HG02840 (cell line): ENCODE measurements around the gene NCKAP5.
A peak's percentile ranks its signal among the peaks of the same experiment; 100 is the strongest.

Experiments
- ATAC-seq: cut with Tn5 transposase; IDR thresholded peaks from one replicate; pipeline ENCODE4 v1.9.1; 2021; ENCODE audit warnings: mild to moderate bottlenecking, moderate library complexity, moderate number of reproducible peaks; ENCODE audit not compliant: unreplicated experiment, low FRiP score

Gene NCKAP5

GRCh38 chr2:133498662-133499585 lies 69.3 kb downstream of the NCKAP5 start:
- peak; percentile 72 for ATAC-seq

DNA sequence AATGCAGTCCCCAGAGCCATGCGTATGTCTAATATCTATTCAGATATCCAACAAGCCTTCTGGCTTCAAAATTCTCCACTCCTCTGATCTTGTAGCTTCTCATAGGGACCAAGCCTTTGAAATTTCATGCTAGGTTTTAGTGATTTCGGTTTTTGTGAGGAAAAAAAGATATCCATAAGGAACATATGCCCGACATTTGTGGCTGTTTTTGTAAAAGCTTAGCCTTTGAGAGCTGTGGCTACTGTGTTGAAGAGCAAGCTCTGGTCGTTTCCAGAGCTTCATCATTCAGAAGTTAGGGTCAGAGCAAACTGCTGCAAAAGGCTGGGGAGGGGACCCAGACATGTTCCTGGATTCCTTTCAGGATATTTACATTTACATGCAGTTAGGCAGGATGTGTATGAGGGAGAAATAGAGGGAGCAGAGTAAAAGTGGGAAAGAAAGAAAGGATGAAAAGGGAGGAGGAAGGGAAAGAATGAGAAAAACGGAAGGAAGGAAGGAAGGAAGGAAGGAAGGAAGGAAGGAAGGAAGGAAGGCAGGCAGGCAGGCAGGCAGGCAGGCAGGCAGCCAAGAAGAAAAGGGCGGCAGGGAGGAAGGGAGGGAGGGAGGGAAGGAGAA lies 70.2 kb downstream of the NCKAP5 start:
- no peak for ATAC-seq

DNA sequence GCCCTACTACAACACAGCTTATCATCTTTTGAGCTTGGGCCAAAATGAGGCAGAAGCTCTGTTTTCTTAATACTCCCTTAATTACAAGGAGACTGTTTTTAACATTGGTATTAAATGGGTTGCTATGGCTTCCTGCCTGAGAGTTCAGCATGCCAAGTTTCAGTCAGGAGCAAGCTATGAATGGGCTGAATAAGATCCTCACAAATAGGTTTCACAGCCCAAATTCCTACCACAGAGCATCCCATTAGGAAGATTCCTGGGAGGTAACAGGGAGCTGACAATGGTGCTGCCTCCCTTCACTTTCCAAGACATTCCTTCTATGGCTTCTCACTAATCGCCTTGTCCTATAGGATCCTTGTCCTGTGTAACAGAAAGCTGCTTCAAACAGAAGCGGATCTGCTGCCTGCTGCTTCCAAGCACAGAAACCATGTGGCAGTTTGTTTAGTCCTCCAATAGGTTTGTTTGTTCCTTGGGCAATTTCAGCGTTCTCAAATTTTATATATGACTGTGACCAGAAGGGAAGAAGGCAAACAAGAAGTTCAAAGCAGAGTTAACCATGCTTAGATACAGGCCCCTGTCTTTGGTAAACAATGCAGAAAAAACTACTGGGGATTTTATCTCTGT lies 70.9 kb downstream of the NCKAP5 start:
- no peak for ATAC-seq

DNA sequence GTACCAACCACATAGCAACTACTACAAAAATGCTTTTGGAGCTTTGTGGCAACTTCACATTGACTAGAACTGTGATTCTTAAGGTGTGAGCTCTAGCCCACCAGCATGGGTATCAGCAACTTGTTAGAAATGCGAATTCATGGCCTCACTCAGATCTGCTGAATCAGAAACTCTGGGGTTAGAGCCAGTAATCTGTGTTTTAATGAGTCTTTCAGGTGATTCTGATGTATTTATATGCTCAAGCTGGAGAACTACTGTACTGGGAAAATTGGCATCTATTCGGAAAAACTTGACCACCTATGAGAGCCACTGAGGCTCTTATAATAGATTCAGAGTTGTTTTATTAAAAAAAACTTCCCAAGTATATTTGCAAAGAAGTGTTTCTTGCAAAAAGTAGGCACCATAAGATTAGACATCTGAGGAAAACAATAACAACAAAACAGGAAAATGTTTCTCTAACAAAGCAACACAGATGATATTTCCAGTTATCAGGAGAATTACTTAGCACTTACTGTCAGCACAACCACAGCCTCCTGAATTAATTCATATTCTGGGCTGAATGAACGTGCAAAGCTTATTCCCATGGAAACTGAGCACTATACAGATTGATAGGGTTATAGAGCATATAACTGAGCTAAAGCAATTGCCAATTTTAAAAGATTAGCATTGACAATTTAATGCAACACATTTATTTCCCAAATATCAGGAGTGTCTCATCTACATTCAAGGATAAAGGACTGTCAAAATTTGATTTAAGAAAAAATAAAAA lies 71.6 kb downstream of the NCKAP5 start:
- ATAC-seq = no peak

DNA sequence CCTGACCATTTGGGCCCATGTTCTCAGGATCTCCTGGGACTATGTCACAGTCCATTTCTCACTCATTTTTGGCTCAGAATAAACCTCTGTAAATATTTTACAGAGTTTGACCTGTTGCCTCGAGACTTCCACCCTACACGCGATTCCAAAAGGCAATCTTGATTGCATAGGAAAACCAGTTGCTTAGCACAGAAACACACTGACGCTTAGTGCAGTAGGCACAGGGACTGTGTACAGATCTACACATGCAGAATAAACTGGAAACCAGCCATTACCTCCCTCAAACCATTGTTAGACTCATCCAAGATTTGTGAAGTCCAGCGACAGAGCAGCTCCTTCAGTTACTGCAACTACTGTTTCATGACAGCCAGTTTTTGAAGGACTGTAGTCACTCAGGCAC lies 73.0 kb downstream of the NCKAP5 start:
- no peak for ATAC-seq

DNA sequence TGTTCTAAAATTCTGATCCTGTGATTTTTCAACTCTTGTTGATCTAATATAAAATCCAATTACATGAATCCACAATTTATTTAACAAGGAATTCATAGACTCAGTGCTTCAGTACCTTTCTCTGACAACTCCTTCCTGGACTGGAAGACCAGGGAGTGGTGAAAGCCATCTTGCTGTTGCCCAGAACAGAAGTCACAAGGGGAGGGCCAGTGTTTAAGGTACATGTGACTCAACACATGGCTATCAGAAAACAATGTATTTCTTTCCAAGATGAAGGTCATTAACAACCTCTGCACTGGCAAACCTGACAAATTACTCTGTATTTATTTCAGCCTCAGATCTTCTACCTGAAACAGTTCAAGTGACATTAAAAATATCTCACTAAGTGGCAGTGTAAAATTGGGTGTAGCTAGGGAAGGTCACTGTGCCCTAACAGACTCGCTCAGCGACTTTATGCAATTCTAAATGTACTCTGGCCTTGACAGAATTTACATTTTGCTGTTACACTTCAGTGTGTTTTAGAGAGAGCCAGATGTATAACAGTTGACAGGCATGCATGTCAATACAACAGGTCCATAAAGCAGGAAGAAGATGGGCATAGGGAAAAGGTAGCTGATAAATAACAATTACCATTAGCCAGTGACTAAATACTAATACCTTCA lies 75.4 kb downstream of the NCKAP5 start:
- no peak for ATAC-seq

DNA sequence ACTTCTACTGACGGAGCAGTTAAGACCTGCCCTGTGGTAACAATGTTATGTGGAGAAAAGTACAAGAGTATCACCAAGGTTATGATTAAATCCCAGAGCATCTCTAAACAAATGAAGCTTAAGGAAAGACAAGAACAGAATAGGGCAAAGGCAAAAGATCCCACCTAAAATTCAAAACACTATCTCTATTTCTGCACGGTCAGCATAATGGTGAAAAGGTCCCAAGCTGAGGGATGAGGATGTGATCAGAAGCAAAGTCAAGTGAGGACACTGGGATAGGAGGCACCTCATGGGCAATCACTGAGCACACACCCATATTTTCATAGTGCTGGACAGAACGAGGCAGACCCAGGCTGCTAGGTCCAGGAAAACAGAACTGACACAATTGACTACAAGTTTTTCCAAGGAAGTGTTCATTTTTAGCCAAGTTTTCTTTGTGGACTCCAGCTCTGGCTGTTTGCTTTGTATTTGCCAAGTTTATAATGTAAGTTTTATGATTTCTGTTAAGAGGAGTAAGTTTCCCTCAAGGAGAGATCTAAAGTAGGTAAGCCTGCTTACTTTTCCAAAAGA lies 77.8 kb downstream of the NCKAP5 start:
- ATAC-seq = no peak

DNA sequence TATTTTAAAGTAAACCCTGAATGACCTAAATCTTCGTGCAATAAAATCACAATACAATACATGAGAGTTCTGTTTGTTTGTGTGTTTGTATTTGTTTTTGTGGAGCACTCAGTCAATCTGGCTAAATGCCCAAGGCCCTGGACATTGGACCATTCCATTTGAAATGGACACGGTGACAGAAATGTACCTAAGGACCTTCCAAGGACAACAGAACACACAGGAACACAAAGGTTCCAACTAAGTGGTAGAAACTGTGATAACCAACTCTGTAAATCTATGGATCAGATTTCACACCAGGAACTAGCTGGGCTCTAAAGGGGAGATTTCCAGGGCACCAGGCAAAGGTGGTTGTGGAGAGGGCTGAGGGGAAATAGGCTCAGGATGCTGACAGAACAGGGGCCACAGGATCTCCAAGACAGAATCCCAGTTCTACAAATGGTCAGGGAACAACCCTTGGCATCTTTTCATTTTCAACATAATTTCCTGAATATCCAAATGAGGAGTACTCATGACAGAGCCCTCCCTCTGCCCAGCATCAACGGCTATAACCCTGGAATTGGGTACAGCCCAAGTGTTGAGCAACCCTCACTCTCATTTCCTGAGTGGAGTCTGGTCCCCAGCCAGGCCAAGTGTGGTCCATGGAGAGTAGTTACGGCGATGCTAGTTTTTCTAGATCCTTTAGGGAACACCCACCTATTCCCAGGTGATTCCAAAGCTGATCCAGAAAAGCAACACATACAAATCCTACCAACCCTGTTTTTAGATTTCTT lies 78.4 kb downstream of the NCKAP5 start:
- no peak for ATAC-seq

- no peak for ATAC-seq
Measured at GRCh38 chr2:133489146-133489545, 79.1 kb downstream of the NCKAP5 start.

DNA sequence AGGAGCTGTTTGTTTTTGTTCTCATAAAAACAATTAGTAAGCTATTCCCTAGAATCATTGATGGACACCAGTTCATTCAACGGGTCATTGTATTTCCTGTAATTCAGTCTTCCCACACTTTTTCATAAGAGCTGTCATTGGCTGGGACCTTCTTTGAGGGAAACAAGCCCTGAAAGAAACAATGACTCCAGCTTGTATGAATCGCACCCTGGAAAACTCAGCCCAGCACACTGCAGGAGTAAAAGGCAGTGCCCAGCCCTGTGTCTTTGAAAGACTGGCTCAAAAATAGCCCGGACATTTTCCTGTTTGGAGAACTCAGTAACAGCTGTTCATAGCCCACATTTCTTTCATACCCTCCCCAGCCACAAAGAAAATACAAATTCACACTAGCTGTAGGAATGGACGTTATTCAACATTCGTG lies 81.5 kb downstream of the NCKAP5 start:
- ATAC-seq = no peak

GRCh38 chr2:133485868-133486267 lies 82.4 kb downstream of the NCKAP5 start:
- no peak for ATAC-seq

DNA sequence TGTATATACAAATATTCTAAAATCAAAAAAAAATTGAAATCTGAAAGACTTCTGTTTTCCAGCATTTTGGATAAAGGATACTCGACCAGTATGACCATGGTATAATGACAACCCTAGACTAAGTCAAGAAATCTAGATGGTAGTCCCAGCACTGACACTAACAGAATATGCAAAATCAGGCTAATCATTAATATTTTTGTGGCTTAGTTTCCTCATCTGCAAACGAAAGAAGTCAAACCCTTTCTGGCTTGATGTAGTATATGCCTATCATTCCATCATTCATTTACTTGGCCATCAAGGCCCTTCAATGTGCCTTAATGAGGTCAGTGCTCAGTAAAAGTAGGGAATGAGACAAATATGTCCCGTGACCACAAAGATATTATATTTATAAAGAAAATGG lies 83.5 kb downstream of the NCKAP5 start:
- ATAC-seq = no peak

DNA sequence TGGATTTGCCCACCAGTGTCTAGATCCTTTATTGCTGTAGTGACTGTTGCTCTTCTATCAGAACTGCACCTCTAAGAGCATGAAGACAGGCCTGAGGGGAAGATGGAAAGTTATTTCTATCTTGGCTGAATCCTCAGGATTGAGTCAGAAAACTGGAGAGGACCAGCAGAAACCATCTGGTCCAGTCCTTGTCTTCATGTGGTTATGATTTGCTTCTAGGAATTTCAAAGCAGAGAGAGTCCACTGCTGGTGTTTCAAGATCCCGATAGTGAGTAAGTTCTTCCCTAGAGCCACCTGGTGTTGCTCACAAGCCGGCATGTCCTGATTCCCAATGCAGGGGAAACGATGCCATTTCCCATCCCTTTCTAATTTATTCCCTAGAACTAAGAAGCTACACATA lies 84.2 kb downstream of the NCKAP5 start:
- ATAC-seq = no peak

DNA sequence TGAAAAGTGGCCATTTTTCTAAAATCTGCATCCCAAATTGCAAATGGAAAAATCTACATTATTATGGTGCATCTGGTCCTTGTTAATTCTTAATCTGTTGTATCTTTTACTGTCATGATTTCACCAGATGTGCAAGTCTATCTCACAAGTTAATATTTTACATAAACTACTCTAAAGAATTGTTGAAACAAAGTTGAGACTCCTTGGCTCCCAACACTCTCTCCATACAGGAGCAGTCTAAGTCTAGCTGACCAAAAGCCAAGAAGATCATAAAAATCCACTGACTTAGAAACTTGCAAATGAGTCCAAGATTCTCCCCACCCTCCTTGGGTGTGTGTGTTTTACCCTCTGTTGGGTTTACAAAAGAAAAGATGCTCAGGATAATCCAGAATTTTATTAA lies 85.1 kb downstream of the NCKAP5 start:
- ATAC-seq = no peak

DNA sequence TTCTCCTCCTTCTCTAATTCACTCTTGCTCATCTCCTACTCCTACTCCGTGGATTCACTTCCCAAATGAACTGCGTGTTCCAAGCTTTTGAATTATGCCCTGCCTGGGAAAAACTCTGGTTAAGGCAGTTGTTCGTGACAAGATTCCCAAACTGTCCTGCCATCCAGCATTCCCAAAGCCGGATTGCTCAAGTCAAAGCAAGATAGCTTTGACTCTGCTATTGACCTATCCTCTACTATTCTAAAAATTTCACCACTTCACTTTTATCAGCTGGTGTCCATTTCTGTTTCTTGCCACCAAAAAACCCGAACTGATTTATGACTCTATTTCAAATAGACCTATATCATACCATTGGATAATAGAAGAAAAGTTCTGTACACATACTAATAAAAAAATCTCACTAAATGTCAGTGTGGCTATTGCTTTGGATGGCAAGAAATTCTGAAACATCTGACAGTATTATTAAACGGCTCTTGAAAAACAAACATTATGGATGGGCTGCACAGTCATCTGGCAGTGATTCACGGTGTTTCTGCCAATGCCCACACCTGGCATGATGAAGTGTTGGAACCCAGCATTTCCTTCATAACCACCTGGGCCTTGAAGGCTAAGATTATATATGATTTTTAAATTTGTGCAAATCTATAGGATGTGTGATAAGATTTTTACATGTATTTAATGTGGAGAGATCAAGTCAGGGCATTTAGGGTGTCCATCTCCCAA lies 87.4 kb downstream of the NCKAP5 start:
- ATAC-seq = no peak

DNA sequence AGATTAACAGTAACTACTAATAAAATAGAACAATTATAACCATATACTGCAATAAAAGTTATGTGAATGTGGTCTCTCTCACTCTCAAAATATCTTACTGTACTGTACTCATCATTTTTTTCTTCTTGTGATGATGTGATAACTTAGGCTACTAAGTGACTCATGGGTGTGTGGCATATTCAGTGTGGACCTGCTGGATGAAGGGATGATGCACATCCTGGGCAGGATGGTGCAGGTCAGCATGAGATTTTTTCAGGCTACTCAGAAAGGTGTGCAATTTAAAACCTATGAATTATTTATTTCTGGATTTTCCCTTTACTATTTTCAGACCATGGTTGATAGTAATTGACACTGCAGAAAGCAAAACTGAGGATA lies 90.7 kb downstream of the NCKAP5 start:
- no peak for ATAC-seq

DNA sequence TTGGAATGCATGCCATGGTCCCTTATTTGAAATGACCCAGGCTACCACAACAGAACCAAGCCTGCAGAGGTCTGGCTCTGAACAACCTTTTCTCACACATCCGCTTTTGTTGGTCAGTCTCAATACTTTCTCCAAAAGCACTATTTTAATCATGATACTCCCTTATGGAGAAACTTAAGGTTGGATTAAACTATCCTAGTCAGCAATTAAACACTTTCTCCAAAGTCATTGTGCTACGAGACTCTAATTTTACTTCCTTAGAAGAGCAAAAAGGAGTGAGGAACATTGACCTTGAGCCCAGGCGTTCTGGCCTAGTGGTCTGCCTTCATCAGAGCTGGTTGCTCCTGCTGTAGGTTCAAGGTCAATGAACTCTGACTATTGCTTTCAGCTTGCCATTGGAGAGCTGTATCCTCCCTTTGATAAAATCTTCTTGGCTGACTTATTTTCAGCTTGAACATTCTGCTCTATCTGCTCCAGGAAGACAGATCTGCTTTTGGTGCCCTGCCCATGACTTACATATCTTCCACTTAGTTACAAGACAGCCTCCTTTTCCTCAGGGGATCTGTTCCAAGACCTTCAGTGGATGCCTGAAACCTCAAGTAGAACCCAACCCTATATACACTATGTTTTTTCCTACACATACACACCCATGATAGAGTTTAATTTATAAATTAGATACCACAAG lies 91.2 kb downstream of the NCKAP5 start:
- no peak for ATAC-seq

DNA sequence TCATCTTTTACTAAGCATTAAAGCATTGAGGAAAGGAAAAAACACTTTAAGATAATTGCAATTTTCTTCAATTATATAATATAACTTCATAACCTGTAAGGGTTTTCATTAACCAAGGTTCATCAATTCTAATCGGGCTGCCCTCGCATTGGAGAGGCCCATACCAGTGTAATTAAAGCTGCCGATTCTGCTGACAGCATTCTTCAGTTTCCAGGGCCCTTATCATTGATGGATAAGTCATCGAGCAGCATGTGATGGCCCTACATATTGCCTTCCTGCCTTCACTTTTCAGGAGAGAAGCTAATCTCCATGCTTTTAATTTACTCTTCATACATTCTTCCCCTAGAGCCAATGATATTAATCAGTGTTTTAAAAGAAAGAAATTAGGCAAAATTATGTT lies 92.0 kb downstream of the NCKAP5 start:
- no peak for ATAC-seq
